DMS114 treated with DMSO at 0.1 percent for 48 hours (cell line): Measurements from ENCODE around the gene TIGD1.
"Not testable (repeated sequence)": the region's sequence is repeated elsewhere in the genome, so short reads cannot be mapped to it uniquely, and the experiment has no call there.

Experiments used
- DNase-seq: peaks from one replicate; lab custom pipeline; 2025; ENCODE audit not compliant: unreplicated experiment; lab: John Stamatoyannopoulos, UW

Gene TIGD1

DNA sequence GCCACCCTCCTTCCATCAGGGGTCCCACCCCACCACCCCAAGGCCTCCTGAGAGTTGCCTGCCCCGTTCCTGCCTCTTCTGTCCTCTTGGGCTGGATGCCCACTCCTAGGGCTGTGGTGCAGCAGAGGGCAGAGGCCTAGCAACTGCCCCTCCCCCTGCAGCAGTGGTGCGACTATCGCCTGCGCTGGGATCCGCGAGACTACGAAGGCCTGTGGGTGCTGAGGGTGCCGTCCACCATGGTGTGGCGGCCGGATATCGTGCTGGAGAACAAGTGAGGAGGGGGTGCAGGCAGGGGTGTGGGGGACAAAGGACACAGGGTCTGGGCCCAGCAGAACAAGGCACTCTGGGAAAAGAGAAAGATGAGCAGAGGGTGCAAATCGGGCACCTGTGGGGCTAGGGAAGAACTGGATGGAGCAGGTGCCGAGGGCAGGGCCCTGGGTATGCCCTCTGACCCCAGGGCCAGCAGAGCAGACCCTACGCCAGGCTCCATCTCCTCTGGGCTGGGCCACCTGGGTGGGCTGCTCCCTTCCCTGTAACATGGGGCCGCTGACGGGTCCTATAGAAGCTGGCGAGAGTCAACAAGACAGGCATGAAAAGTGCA is 9.8 kb downstream of the TIGD1 start:
- no peak for DNase-seq

- DNase-seq = no peak
Observed at GRCh38 chr2:232539298-232540231, 10.8 kb downstream of the TIGD1 start, which contains the start of gene CHRNG. Gene CHRNG (plus strand): TSS chr2:232539692. CDS start chr2:232539748, 56 bp downstream.

- no peak for DNase-seq
Observed at GRCh38 chr2:232538671-232539070, 11.7 kb downstream of the TIGD1 start.

- DNase-seq = no peak
Observed at GRCh38 chr2:232537499-232537898, 12.9 kb downstream of the TIGD1 start.

DNA sequence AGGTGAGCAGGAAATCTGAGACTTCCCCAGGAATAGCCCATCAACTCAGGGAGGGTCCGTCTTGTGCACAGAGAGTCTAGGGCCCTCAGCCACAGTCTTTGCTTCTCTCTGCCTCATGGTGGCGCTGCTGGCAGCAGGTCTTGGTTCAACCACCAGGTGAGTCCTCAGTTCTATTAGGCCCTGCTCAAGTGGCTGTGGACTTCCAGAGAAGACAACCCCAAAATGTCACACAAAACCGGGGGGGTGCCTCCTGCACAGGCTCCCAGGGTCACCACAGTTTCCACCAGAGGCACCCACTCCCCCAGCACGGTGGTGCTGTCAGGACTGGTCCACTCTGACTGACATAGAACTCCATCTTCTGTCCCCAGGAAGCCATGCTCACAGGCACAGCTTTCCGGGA is 13.3 kb downstream of the TIGD1 start:
- no peak for DNase-seq

DNA sequence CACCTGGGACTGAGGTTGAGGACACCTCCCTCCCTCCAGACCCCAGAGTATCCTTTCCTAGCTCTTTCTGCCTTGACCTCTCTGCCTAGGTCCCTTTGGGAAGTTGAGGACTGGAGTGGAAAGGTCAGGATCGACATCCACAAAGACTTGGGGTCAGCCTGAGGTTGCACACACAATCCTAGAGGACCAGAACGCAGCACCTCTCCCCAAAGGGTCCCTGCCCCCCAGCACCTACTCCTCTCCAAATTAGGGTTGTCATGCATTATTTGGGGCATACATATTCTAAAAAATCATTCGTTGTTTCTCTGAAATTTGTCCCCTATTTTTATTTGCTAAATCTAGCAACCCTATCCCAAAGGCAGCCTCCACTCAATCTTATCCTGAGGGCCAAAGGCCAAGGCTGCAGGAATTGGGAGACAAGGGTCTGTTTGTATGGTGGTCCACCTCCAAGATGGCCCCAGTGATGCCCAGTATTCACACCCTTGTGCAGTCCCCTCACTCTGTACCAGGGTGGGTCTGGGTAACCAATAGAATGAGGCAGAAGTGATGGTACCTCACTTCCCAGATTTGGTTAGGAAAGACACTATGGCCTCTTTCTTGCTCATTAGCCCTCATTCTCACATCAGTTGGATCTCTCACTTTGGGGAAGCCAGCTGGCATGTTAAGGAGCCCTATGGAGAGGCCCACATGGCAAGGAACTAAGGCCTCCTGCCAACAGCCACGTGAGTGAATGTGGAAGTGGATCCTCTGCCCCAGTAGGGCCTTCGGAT is 14.4 kb downstream of the TIGD1 start:
- no peak for DNase-seq

DNA sequence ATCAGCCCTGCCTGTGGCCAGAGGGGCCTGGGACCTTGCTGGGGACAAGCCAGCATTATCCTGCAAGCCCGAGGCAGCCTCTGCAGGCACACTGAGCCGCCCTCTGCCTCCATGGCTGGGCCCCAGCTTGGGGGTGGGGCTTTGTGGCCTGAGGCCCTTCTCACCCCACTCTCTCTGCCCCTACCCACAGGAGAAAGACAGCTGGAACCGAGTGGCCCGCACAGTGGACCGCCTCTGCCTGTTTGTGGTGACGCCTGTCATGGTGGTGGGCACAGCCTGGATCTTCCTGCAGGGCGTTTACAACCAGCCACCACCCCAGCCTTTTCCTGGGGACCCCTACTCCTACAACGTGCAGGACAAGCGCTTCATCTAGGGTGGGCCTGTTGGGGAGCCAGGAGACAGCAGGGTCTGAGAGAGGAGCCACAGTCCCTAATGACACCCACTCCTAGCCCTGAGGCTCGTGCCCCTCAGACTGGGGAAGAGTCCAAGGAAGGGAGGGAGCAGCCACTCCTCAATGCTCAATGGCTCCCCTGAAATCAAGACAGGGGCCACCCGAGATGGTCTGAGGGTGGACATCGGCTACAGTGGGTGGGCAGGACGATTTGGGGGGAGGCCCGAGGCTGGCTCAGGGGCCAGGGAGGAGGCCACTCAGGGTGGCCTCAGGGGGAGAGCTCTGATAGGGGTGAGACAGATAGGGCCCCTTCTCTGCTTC is 15.3 kb downstream of the TIGD1 start:
- DNase-seq = no peak

DNA sequence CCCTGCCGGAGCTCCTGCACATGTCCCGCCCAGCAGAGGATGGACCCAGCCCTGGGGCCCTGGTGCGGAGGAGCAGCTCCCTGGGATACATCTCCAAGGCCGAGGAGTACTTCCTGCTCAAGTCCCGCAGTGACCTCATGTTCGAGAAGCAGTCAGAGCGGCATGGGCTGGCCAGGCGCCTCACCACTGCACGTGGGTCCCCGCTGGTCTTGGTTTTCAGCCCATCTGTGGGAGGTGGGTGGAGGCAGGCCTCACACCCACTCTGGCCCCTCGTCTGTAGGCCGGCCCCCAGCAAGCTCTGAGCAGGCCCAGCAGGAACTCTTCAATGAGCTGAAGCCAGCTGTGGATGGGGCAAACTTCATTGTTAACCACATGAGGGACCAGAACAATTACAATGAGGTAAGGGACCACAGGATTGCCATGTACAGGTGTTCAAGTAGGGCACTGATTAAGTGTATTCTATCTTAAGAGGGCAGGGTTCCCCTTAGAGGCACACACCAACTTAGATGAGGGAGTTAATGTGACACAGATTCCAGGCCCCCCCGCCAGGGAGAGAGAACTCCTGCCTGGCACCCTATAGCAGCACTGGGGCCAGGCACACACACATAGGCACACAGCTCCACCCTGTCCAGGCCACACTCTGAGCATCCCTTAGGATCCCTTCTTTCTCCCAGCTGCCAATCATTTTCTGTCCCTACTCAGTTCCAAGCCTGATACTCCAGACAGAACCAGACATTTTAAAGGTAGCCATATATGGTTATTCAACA is 16.2 kb downstream of the TIGD1 start:
- DNase-seq = no peak

DNA sequence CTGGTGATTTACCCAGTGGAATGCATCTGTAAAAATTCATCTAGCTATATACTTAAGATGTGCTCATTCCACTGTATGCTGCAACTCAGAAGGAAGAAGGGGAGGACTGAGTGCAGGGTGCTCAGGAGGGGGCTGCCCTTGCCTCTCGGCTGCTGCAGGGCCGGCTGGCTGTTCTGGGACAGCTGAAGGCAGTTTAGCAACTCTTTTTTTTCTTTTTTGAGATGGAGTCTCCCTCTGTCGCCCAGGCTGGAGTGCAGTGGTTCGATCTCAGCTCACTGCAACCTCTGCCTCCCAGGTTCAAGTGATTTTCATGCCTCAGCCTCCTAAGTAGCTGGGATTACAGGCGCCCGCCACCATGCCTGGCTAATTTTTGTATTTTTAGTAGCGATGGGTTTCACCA is 17.5 kb downstream of the TIGD1 start:
- not testable (repeated sequence) for DNase-seq

DNA sequence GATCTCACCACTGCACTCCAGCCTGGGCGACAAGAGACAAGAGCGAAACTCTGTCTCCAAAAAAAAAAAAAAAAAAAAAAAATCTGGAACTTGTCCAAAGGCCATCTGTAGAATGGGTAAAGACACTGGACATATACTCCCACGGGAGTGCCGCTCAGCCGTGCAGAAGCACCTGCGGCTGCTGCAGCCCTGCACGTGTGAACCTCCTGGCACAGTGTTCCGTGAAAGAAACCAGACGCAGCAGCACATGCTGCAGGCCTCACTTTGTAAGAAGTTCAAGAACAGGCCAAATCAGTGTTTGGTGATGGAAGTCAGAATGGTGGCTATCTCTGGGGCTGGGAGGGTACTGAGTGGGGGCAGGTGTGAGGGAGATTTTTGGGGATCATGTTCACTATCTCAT is 17.9 kb downstream of the TIGD1 start:
- DNase-seq = no peak

DNA sequence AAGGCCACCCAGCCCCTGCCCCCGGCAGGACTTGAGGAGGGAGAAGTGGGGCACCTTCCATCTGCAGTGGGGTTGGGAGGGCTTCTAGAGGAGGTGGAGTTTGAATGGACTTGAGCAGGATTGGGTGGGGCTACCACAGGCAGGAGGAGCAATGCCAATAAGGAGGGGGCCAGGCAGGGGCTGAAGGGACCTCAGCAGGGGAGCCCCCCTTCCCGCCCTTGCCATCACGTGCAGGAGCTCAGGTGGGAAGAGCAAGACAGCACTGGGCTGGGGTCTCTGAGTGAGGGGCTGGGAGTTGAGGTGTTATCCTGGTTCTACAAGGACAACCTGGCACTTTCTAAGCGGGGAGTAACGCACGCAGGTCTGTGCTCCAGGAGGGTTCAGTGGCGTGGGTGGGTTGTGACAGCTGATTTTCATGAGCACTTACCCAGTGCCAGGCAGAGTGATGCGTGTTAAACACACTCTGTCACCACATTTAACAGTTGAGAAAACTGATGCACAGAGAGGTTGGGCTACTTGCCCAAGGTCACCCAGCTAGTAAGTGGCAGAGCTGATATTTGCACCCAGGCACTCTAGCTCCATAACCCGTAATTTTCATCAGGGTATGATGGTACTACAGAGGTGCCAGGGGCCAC is 19.6 kb downstream of the TIGD1 start:
- DNase-seq = no peak

- no peak for DNase-seq
Observed at GRCh38 chr2:232529806-232530547, 20.4 kb downstream of the TIGD1 start.

DNA sequence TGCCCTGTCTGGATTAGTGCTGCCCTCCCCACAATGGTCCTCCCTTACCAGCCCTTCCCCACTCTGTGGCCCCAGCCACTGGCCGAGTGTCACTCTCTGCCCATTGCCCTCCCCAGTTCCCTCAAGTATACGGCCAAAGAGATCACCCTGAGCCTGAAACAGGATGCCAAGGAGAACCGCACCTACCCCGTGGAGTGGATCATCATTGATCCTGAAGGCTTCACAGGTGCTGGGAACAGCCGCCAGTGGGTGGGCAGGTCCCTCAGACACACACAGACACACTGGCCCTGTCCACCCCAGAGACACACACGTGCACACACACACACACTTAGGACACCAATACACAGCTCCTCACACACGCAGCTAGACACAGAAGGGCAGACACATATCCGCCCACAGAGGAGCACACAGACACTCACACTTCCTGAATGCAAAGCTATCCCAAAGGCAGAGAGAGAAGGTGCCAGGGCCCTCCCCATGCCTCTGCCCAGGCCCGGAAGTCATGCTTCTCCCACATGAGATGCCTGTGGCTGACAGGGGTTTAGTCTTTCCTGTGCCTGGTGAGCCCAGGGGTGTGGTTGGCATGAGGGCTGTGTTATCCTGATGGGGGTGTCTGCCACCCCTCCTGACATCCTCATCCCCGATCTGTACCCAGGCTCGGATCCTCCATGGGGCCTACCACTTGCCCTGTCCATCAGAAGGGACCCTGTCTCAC is 21.5 kb downstream of the TIGD1 start:
- no peak for DNase-seq

DNA sequence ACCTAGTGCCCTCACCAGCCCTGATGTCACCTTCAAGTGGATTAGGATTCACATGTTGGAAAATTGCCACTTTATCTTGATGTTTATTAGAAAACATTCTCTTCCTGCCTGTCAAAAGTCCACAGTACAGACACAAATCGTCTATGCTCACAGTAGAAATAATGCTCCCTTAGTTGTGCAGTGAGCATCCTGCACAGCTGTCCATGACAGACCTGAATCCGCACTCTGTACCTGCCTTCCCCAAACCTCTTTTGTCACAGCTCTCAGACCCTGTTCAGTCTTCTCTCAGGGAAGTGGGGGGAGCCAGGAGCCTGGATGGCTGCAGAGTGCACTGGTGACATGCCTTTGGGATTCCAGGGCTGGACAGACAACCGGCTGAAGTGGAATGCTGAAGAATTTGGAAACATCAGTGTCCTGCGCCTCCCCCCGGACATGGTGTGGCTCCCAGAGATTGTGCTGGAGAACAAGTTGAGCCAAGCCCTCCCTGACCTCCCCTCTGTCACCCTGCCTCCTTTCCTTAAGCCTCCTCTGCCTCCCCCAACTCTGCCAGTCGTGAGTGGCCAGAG is 22.4 kb downstream of the TIGD1 start:
- DNase-seq = no peak

GRCh38 chr2:232526372-232526941 is 23.9 kb downstream of the TIGD1 start:
- no peak for DNase-seq

DNA sequence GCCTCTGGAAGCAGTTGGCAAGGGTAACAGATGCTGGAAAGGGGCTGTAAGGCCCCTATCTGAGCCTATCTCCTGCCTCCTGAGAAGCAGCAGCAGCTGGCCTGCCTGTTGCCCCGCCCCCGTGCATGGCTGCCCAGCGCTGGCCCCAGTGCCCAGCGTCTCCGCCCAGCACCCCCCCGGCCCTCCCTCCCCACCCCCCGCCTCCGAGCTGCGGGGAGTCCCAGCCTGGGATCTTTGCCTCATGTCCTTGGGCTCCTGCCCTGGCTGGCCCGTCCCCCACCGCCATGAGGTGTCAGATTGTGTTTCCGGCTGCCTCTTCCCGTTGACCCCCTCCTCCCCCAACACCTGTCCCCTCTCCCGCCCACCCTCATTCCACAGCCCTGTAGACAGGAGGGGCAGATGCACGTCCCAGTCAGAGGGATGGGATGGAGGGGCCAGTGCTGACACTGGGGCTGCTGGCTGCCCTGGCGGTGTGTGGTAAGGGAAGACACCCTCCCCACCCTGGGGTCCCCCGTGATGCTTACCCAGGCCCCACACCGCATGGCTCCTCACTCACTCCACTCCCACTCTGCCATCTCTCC is 24.5 kb downstream of the TIGD1 start, which contains the start of gene CHRND:
TSS of gene CHRND (plus strand) at position 370 of the 581 bp plus-strand sequence. CDS start at position 426, 56 bp downstream.
- DNase-seq = no peak

DNA sequence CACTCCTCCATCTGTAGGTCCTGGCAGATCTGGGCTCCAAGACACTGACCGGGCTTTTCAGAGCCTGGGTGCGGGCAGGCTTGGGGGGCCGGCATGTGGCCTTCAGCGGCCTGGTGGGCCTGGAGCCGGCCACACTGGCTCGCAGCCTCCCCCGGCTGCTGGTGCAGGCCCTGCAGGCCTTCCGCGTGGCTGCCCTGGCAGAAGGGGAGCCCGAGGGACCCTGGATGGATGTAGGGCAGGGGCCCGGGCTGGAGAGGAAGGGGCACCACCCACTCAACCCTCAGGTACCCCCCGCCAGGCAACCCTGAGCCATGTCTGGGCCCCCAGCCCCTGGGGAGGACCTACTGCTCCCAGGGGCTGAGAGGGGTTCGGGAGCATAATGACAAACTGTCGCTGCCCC is 25.2 kb downstream of the TIGD1 start:
- DNase-seq = no peak
